ENCODE data around the gene HIBCH. TPM values are rescaled to one million over a fixed set of nuclear protein-coding genes. Genes with fewer than 3 reads are reported as not detected.

HIBCH gene
- total RNA-seq, 1 donor from 2014 or later, result 64.0 TPM

DNA sequence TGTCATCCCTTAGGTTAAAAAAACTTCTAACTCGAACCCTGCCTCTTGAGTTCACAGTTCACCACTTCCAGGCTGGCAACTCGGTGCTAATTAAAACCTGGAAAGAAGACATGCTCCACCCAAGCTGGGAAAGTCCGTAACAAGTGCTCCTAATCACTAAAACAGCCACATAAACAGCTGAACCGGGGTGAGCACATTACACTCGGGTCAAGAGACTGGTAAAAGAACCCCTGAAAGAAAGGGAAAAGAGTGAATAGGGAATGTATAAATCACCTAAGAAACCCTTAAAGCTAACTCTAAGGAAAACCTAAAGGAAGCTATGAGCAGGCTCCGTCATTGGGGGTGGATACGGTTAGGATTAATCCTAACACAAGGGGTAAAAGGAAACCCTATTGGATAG lies 102.0 kb downstream of the HIBCH start:
- Mint-ChIP-seq H3K36me3 (peaks cover 25% of the 10 kb centered on the region), H3K9me3 (peaks cover 3% of the 10 kb centered on the region), H3K4me1 (peaks cover 28% of the 10 kb centered on the region), H3K27me3 (ENCODE audit: low read depth) (no peaks in the 10 kb centered on the region), H3K4me3 (no peak overlapping the region), H3K27ac (no peak overlapping the region)
- TF ChIP-seq, protein P1, sequence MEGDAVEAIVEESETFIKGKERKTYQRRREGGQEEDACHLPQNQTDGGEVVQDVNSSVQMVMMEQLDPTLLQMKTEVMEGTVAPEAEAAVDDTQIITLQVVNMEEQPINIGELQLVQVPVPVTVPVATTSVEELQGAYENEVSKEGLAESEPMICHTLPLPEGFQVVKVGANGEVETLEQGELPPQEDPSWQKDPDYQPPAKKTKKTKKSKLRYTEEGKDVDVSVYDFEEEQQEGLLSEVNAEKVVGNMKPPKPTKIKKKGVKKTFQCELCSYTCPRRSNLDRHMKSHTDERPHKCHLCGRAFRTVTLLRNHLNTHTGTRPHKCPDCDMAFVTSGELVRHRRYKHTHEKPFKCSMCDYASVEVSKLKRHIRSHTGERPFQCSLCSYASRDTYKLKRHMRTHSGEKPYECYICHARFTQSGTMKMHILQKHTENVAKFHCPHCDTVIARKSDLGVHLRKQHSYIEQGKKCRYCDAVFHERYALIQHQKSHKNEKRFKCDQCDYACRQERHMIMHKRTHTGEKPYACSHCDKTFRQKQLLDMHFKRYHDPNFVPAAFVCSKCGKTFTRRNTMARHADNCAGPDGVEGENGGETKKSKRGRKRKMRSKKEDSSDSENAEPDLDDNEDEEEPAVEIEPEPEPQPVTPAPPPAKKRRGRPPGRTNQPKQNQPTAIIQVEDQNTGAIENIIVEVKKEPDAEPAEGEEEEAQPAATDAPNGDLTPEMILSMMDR (IDR thresholded peaks at IDR 0.05; ENCODE audit: unreplicated experiment), result no peak
- no peak for DNase-seq (ENCODE audit: low spot score in 2 of 2, unreplicated experiment in 2 of 2)

DNA sequence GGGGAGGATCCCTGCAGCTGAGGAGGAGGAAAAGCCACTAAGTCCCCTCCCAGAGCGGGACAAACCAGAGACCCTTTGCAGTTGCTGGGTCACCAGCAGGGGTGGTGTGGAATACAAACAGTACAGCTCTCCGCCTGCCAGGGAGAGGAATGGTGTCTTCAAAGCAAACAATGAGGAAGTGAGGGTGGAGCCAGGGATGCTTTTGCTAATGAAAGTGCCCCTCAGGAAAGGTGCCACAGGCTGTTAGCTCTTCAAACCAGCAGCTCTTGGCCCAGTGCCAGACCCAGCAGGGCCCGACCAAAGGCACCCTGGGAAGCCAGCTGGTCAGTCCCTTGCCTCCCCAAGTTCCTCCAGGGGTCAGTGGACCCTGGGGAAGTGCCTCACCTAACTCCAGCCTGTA lies 102.8 kb downstream of the HIBCH start:
- H3K4me3 Mint-ChIP-seq, result no peak overlapping the region
- peak overlapping the region; percentile 45 for H3K27ac Mint-ChIP-seq
- H3K36me3 Mint-ChIP-seq, result peaks cover 19% of the 10 kb centered on the region
- TF ChIP-seq, protein P1 (IDR thresholded peaks at IDR 0.05; ENCODE audit: unreplicated experiment), result no peak
- peaks cover 28% of the 10 kb centered on the region for H3K4me1 Mint-ChIP-seq
- no peaks in the 10 kb centered on the region for H3K9me3 Mint-ChIP-seq
- DNase-seq (ENCODE audit: low spot score in 2 of 2, unreplicated experiment in 2 of 2), result peak; percentile 31 to 45
- H3K27me3 Mint-ChIP-seq (ENCODE audit: low read depth), result no peaks in the 10 kb centered on the region

DNA sequence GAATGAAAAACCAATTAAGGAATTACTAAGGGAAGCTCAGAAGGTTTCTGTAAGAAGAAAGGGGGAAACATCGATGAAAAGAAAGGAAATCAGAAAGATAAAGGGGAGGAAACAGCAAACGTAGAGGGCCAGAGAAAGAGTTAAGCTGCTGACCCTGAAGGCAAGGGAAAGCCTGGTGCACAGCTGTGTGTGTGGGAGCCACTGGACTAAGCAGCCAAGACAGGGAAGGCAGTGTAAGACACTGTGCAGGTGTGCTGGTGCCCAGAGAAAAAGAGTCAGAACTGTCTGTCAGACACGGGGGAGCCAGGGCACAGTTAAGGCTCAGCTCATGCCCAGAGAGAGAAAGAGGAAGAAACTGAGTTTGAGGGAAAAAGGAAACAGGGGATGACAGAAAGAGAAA lies 104.0 kb downstream of the HIBCH start:
- no peak overlapping the region for H3K4me3 Mint-ChIP-seq
- H3K27ac Mint-ChIP-seq, result peak overlapping the region; percentile 50
- peaks cover 28% of the 10 kb centered on the region for H3K4me1 Mint-ChIP-seq
- no peaks in the 10 kb centered on the region for H3K9me3 Mint-ChIP-seq
- DNase-seq (ENCODE audit: low spot score in 2 of 2, unreplicated experiment in 2 of 2), result no peak
- peaks cover 14% of the 10 kb centered on the region for H3K36me3 Mint-ChIP-seq
- TF ChIP-seq, protein P1 (IDR thresholded peaks at IDR 0.05; ENCODE audit: unreplicated experiment), result no peak
- H3K27me3 Mint-ChIP-seq (ENCODE audit: low read depth), result no peaks in the 10 kb centered on the region

GRCh38 chr2:190214426-190215194 lies 105.0 kb downstream of the HIBCH start:
- Mint-ChIP-seq H3K27ac (peak overlapping the region; percentile 72), H3K9me3 (no peaks in the 10 kb centered on the region), H3K27me3 (ENCODE audit: low read depth) (no peaks in the 10 kb centered on the region), H3K4me1 (peaks cover 28% of the 10 kb centered on the region), H3K36me3 (peaks cover 12% of the 10 kb centered on the region), H3K4me3 (no peak overlapping the region)
- DNase-seq (ENCODE audit: low spot score in 2 of 2, unreplicated experiment in 2 of 2), result no peak
- TF ChIP-seq, protein P1 (IDR thresholded peaks at IDR 0.05; ENCODE audit: unreplicated experiment), result no peak

- DNase-seq (ENCODE audit: low spot score in 2 of 2, unreplicated experiment in 2 of 2), result no peak
- TF ChIP-seq, protein P1 (IDR thresholded peaks at IDR 0.05; ENCODE audit: unreplicated experiment), result no peak
- no peaks in the 10 kb centered on the region for H3K9me3 Mint-ChIP-seq
- peak overlapping the region; percentile 72 for H3K27ac Mint-ChIP-seq
- peaks cover 28% of the 10 kb centered on the region for H3K4me1 Mint-ChIP-seq
- no peak overlapping the region for H3K4me3 Mint-ChIP-seq
- peaks cover 4% of the 10 kb centered on the region for H3K36me3 Mint-ChIP-seq
- no peaks in the 10 kb centered on the region for H3K27me3 Mint-ChIP-seq (ENCODE audit: low read depth)
Observed at GRCh38 chr2:190213441-190214335, 105.9 kb downstream of the HIBCH start.
